Progenitor cell of endocrine pancreas (in vitro differentiated cells): ENCODE data around the gene DIP2C. TPM values are rescaled to one million over a fixed set of nuclear protein-coding genes. Genes with fewer than 3 reads are reported as not detected.
"Not testable (repeated sequence)": the region's sequence is repeated elsewhere in the genome, so short reads cannot be mapped to it uniquely, and the experiment has no call there.

ENCODE experiments used
- DNase-seq: peaks from one replicate; pipeline ENCODE4 v3.0.0; 2021; ENCODE audit warnings: low spot score; ENCODE audit not compliant: unreplicated experiment
- H3K27ac Mint-ChIP-seq: 2 replicates; pipeline ENCODE4 v1.8.0; 2021; ENCODE audit warnings: mild to moderate bottlenecking, moderate library complexity, mixed read lengths
- H3K27me3 Mint-ChIP-seq: 2 replicates; pipeline ENCODE4 v1.8.0; 2021; ENCODE audit warnings: mixed read lengths
- H3K36me3 Mint-ChIP-seq: 2 replicates; pipeline ENCODE4 v1.8.0; 2022; ENCODE audit warnings: mixed read lengths; ENCODE audit not compliant: insufficient read depth
- H3K4me1 Mint-ChIP-seq: 2 replicates; pipeline ENCODE4 v1.8.0; 2021; ENCODE audit warnings: low read depth, mixed read lengths
- H3K4me3 Mint-ChIP-seq: 2 replicates; pipeline ENCODE4 v1.8.0; 2021; ENCODE audit warnings: low read depth, mild to moderate bottlenecking, moderate library complexity, mixed read lengths
- H3K9me3 Mint-ChIP-seq: 2 replicates; pipeline ENCODE4 v1.8.0; 2021; ENCODE audit warnings: low read depth, mixed read lengths
- CTCF ChIP-seq: fragments of 200-600 bp; sonication (generic); IDR thresholded peaks from one replicate; pipeline ENCODE4 v1.5.0; 2021; ENCODE audit warnings: antibody characterized with exemption, mild to moderate bottlenecking; ENCODE audit not compliant: unreplicated experiment
- total RNA-seq: library from RNA; stranded (reverse); gene quantifications from 2 replicates; pipeline ENCODE4 v1.2.1, GENCODE V29; 2021

The DIP2C gene
- total RNA-seq, 1 donor from 2014 or later, result 27.2 TPM

- H3K36me3 Mint-ChIP-seq, result no peaks in the 10 kb centered on the region
- no peak for TF ChIP-seq CTCF
- no peak for DNase-seq
- no peaks in the 10 kb centered on the region for H3K4me1 Mint-ChIP-seq
- no peaks in the 10 kb centered on the region for H3K27me3 Mint-ChIP-seq
- no peak overlapping the region for H3K27ac Mint-ChIP-seq
- no peak overlapping the region for H3K4me3 Mint-ChIP-seq
- no peaks in the 10 kb centered on the region for H3K9me3 Mint-ChIP-seq
Observed at GRCh38 chr10:266974-267425, 422.5 kb downstream of the DIP2C start.

- not testable (repeated sequence) for H3K9me3 Mint-ChIP-seq, H3K36me3 Mint-ChIP-seq, H3K27me3 Mint-ChIP-seq, H3K4me3 Mint-ChIP-seq, DNase-seq, H3K27ac Mint-ChIP-seq, H3K4me1 Mint-ChIP-seq
Observed at GRCh38 chr10:265816-266588, 423.5 kb downstream of the DIP2C start.

GRCh38 chr10:265074-265440, 424.4 kb downstream of the DIP2C start:
- not testable (repeated sequence) for DNase-seq, H3K27me3 Mint-ChIP-seq, H3K4me1 Mint-ChIP-seq, H3K36me3 Mint-ChIP-seq, H3K9me3 Mint-ChIP-seq, H3K4me3 Mint-ChIP-seq, H3K27ac Mint-ChIP-seq

GRCh38 chr10:264160-265073, 425.1 kb downstream of the DIP2C start:
- H3K27ac Mint-ChIP-seq, H3K4me3 Mint-ChIP-seq, H3K36me3 Mint-ChIP-seq: not testable (repeated sequence)

GRCh38 chr10:260819-261429, 428.5 kb downstream of the DIP2C start:
- H3K9me3 Mint-ChIP-seq, result no peaks in the 10 kb centered on the region
- no peak overlapping the region for H3K27ac Mint-ChIP-seq
- peaks cover 7% of the 10 kb centered on the region for H3K36me3 Mint-ChIP-seq
- no peak overlapping the region for H3K4me3 Mint-ChIP-seq
- H3K27me3 Mint-ChIP-seq, result no peaks in the 10 kb centered on the region
- no peaks in the 10 kb centered on the region for H3K4me1 Mint-ChIP-seq
- TF ChIP-seq CTCF, result no peak
- no peak for DNase-seq

More at GRCh38 chr10:264160-265073, 425.1 kb downstream of the DIP2C start:
- not testable (repeated sequence) for H3K27me3 Mint-ChIP-seq, H3K9me3 Mint-ChIP-seq, H3K4me1 Mint-ChIP-seq, DNase-seq

GRCh38 chr10:251982-252582, 437.4 kb downstream of the DIP2C start:
- DNase-seq, result no peak
- no peaks in the 10 kb centered on the region for H3K27me3 Mint-ChIP-seq
- H3K9me3 Mint-ChIP-seq, result no peaks in the 10 kb centered on the region
- H3K36me3 Mint-ChIP-seq, result peaks cover 27% of the 10 kb centered on the region
- no peaks in the 10 kb centered on the region for H3K4me1 Mint-ChIP-seq
- no peak overlapping the region for H3K4me3 Mint-ChIP-seq
- peak overlapping the region; percentile 50 for H3K27ac Mint-ChIP-seq
- no peak for TF ChIP-seq CTCF
